NCI-H526 treated with DMSO at 0.1 percent for 48 hours (cell line): ENCODE measurements around the gene PPP1R7.

Source experiments
- DNase-seq: peaks from one replicate; lab custom pipeline; 2025; lab: John Stamatoyannopoulos, UW

Gene PPP1R7

DNA sequence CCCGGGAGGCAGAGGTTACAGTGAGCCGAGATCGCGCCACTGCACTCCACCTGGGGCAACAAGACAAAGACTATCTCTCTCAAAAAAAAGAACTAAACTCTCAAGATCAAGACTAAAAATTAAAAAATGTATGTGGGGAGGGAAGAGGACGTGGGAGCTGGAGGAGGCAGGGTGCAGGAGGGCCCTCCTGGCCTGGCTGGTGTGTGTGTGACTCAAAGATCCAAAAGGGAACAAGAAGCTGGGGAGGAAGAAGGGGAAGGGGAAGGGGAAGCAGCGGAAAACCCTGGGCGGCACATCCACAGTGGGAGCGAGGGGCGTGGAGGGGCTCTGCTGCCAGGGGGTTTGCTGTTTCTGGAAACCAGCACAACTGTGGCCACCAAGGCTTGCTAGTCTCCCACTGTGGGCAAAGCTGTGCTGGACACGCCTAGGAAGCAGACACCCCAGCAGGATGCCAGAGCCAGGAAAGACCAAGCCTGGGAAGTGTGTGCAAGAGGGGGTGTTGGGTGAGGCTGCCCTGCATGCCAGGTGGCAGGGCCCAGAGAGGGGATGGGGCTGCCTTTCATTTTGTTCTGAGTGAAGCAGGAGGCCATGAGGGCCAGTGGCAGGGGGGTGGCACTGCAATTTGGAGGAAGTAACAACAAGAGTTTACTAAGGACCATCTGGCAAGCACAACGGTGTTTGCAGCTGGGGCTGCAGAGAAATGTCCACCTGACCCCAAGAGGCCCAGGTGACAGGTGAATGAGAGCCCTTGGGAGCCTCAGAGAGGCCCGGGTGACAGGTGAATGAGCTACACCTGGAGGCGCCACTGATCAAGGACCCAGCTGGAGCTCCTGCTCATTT is 82.7 kb downstream of the PPP1R7 start:
- no peak for DNase-seq
